OCI-LY7 (cell line): ENCODE data around the gene IRGQ.

Experiments
- EZH2phosphoT487 ChIP-seq: fragments of 200-600 bp; sonication (generic); IDR thresholded peaks from 2 replicates; pipeline ENCODE4 v1.6.1; 2018; ENCODE audit warnings: low read depth, borderline replicate concordance, mild to moderate bottlenecking, mixed run types, antibody characterized with exemption, low read length, moderate library complexity, mixed read lengths
- TF ChIP-seq, protein P1 (sequence below): fragments of 200-600 bp; sonication (generic); conservative IDR thresholded peaks from 2 replicates; pipeline ENCODE4 v1.5.1; 2014; ENCODE audit warnings: mild to moderate bottlenecking, antibody characterized with exemption, low read length, moderate library complexity, mixed read lengths

DNA sequence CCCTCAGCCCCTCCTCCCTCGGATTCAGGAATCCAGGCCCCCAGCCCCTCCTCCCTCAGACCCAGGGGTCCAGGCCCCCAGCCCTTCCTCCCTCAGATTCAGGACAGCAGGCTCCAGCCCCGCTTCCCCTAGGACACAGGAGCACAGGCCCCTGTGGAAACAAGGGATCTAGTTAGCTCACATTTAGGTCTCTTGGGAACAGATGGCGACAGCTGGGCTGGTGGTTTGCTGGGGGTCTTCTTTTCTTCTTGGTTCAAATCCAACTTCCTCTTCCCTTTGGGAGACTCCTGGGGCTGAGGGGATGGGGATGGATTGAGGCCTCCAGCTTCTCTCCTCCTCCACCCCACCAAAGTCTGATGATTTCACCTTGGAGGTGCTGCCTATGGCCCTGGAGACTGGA lies 43.3 kb downstream of the IRGQ start:
- TF ChIP-seq, protein P1, sequence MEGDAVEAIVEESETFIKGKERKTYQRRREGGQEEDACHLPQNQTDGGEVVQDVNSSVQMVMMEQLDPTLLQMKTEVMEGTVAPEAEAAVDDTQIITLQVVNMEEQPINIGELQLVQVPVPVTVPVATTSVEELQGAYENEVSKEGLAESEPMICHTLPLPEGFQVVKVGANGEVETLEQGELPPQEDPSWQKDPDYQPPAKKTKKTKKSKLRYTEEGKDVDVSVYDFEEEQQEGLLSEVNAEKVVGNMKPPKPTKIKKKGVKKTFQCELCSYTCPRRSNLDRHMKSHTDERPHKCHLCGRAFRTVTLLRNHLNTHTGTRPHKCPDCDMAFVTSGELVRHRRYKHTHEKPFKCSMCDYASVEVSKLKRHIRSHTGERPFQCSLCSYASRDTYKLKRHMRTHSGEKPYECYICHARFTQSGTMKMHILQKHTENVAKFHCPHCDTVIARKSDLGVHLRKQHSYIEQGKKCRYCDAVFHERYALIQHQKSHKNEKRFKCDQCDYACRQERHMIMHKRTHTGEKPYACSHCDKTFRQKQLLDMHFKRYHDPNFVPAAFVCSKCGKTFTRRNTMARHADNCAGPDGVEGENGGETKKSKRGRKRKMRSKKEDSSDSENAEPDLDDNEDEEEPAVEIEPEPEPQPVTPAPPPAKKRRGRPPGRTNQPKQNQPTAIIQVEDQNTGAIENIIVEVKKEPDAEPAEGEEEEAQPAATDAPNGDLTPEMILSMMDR, result no peak
- no peak for TF ChIP-seq EZH2phosphoT487
